Central memory CD4-positive, alpha-beta T cell (primary cell): Measurements from ENCODE around the gene FMNL2.

Experiments used
- DNase-seq: peaks from one replicate; pipeline ENCODE4 v3.0.0; 2022

The FMNL2 gene

GRCh38 chr2:152339556-152340286, 4.7 kb downstream of the FMNL2 start:
- no peak for DNase-seq

- DNase-seq: no peak
These were observed 7.5 kb downstream of the FMNL2 start for GRCh38 chr2:152342259-152343046.

DNA sequence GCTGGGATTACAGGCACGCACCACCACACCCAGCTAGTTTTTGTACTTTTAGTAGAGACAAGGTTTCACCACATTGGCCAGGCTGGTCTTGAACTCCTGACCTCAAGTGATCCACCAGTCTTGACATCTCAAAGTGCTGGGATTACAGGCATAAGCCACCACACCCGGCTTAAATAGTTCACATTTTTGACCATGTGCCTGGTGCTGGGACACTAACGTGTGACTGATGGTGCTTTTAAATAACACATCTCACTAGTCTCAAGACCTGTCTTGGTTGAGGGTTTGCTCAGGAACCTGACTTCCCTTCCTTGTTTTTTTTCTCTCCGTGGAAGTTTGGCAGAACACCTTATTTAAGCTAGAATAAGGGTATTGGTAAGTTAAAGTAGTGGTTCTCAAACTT, 8.5 kb downstream of the FMNL2 start:
- no peak for DNase-seq

- no peak for DNase-seq
These were observed 9.7 kb downstream of the FMNL2 start for GRCh38 chr2:152344579-152345195.

GRCh38 chr2:152347076-152347475, 12.1 kb downstream of the FMNL2 start:
- DNase-seq: no peak

DNA sequence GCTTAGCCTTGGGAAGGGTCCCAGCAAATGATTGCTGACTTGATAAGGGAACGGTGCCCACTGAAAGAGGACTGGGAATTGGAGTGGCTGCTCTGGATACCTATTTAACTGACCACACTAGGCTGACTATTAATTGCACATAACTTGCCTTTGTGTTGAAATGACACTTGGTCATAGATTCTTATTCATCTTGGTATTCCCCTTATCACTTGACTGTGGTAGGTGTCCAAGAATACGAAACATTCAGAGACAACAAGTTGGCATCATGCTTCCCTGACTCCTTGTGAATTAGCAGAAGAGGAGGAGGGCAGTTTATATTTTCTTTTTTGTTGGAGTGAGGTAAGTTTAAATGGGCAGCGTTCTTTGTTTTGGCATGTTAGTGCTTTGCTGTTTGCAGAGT, 13.4 kb downstream of the FMNL2 start:
- DNase-seq: no peak

DNA sequence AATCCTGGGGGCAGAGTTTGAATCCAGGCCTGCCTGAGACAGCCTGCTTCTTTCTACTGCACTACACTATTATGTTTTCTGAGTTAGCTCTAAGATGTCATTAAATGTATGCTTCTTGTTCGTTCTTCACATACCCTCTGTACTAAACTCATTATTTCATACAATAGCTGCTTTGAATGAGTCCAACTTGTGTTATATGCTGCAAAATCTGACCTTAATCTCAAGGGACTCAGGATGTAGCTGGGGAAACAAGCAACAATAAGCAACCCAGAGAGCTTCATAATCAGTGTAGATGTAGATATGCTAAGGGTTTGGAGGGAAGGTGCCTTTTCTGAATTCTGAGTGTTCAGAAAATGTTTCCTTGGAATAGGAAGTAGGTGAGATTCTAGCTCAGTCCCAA, 14.4 kb downstream of the FMNL2 start:
- no peak for DNase-seq

GRCh38 chr2:152350155-152350679, 15.2 kb downstream of the FMNL2 start:
- DNase-seq: no peak

- DNase-seq: no peak
These were observed 17.6 kb downstream of the FMNL2 start for GRCh38 chr2:152352616-152353015.

DNA sequence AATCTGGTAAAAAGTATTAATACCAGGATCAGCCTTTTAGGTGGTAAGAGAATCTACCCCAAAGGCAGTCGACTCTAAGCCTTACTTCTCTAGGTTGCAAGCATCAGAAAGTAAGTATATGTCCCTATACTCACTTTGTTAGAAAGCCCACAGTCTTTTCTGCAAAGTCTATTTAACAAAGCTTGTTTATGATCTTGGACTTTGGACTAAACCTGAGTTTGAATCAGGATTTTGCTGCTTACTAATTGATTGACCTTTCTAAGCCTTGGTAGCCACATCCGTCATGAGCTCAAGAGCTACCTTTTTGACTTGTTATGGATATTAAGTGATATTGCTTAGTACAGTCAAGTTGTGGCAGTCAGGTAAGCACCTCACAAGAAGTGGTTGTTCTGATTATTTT, 18.4 kb downstream of the FMNL2 start:
- no peak for DNase-seq

GRCh38 chr2:152354069-152354755, 19.2 kb downstream of the FMNL2 start:
- DNase-seq: no peak

DNA sequence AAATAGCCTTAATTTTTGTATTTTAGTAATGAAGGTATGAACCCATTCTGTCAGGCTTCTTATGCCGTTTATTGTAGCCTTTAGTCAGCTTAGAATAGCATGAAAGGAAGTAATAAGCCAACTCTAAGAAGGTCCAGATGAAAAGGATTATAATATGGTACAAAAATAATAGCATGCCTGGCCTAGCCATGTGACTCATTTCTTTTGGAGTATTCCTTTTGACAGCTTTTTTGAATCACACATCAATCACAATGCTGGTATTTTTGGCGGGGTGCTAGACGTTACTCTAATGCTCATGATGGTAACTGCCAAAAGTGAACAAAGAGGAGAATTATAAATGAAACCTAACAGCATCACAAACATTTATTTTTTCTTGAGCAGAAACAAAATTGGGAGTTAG, 19.9 kb downstream of the FMNL2 start:
- no peak for DNase-seq

- no peak for DNase-seq
These were observed 20.4 kb downstream of the FMNL2 start for GRCh38 chr2:152355409-152355831.

DNA sequence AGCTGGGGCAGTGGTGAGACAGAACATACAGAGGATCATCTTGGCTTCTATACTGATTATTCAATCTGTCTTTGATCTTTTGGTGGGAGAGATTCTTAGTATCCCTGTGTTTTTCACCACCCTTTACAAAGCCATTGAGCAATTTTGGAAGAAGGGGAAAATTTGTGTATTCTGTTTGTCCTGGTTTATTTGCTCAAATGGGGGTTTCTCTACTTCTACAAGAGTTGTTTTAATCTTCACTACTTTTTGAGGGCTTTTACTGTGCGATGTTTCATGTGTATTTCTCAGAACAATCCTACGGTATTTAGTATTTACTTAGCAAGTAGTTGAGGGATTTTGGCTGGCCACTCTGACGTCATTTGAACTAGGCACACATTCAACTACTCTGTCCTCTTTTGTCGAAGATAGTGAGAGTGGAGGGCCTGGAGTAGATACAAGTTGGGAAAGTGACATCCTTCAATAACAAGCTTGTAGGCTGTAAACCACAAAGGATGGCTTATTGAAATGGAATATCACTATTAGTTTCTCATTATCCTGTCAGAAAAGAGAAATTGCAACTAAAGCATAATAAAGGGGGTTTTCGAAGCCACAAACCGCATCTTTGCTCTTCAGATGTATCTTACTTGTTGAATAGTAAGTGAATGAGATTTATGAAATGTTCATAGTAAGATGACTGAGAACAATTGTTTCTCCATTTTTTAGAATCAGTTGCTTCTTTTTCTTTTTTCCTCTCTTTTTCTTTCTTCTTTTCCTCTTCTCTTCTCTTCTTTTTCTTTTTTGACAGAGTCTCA, 24.8 kb downstream of the FMNL2 start:
- no peak for DNase-seq

DNA sequence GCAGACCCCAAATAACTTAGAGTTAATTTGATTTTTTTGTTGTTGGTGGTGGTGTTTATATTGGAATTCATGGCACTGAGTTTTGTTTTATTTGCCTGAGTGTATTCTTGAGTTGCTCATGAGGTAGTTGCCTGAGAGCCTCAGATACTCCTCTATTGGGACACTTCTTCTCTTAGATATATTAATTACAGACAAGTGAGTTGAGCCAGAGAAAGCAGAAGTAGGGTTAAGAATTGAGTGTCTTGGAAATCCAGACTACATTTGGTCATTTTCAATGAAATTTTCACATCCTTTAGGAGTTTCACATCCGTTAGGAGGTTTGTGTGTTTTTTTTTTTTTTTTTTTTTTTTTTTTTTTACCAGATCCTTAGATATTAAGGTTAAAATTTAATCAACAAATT, 29.0 kb downstream of the FMNL2 start:
- DNase-seq: no peak

DNA sequence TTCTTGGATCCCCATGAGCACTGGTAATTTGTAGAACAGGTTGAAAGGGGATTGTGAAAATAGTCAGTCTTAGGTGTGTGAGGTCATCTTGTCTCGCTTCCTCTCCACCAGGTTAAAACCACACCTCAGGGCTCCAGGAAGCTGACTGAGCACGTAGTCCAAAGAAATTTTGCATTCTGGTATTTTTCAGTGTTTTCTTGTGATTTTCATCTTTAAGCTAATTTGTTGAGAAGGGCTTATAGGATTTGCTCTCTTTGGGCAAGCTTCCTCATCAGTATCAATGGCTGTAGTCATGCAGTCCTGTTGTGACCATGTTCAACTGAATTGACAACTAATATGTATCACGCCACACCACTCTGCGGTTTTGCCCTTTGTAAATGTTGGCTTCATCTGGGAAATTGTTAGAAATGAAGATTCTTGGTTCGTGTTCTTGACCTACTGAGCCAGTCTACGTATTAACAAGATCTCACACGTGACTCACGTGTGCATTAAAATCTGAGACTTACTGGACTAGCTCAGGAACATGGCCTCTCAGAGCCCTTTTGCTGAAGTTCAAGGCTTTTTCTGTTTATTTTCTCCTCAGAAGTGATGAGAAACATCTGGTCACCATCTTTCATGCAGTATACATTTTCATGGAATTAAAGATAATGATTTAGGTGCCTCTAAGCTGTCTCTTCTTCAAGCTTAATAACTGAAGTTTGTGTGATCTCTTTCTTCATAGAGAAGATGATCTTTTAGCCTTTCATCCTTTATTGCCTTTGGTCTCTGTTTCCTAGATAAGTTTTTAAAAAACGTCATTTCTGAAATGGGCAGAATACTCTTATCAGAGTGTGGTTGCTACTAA, 32.8 kb downstream of the FMNL2 start:
- no peak for DNase-seq

DNA sequence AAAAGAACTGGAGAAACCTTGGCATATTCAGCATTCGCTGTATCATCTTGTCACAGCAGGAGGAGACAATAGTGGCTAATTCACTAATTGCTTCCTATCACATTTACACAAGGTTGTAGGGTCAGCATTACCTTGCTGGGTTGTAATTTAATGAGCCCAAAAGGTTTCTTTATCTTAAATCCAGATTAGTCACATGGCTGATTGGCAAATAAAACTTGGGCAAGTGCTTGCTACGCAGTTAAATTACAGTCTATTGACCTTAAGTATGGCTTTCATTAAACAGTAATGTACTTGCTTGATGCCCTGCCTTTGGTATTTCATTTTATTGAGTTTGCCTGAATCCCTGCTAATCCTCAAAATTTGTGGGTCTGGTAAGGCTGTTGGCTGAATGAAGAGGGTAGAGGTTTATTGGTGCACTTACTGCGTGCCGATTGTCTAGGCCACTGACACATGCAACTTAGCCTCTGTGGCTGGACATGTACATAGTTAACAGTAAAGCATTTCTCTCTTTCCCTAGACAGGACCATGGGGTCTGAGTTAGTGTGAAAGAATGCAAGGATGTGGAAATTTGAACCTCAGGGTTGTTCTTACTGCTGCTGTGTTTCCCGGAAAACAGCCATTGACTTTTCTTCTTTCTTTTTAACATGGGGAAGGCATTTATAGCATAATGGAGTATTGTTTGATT, 34.3 kb downstream of the FMNL2 start:
- no peak for DNase-seq

GRCh38 chr2:152370783-152371182, 35.8 kb downstream of the FMNL2 start:
- no peak for DNase-seq

DNA sequence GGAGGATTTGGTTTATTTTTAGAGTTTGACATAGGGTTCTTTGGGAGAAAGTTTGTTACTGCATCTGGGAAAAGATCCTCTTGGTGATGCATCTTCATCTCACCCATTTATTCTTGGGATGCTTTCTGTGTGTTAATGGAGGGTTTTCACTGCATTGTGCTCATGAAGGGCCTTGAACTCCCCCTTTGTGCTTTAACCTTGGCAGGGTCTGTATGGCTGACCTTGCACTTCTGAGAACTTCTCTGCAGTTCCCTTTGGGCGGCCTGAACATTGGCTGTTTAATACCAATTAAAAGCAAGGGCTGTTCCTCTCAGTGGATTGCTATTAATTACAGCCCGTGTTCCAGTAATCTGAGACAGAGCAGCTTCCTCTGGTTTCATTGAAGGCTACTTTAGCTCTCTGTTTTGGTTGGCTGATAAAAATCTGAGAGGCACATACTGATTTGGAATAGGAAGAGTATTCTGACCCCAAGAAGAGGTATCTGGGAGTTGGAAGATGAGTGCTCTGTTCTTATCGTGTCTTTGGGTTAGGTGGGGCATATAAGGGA, 37.5 kb downstream of the FMNL2 start:
- DNase-seq: no peak

DNA sequence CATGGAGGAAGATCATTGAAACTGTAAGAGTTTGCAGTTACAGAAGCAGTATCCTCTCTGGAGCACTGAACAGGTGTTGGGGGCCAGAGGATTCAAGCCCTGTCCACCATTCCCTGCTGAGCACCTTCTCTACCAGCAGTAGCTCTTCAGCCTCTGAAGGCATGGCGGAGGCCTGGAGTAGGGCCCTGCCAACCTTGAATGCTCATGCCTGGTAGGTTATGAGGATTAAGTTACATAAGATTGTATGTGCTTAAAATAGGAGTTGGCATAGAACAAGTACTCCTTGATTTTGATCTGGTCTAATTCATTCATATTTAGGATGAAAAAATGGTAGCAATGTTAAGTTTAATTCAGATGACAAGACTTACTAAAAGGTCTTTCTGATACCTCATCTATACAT, 40.2 kb downstream of the FMNL2 start:
- no peak for DNase-seq
